GM12878 (cell line): ENCODE results near the gene C1QL1. TPM values are rescaled to one million over a fixed set of nuclear protein-coding genes. Genes with fewer than 3 reads are reported as not detected.

Source experiments
- ATAC-seq: fragments of 200-7000 bp; cut with Tn5 transposase; 3 replicates; pipeline ENCODE4 v1.9.1; 2020; ENCODE audit warnings: mild to moderate bottlenecking, moderate library complexity
- BruUV-seq: library from RNA; stranded (reverse); fragments of 400-500 nt; replicated peaks from 2 replicates; lab custom pipeline; 2021; lab: Mats Ljungman, UMichigan
- CTCF ChIA-PET: fragments of 300-600 bp; sonication (Branson Sonifier 250); formaldehyde crosslinking; extraction: SDS; loops from one replicate; lab custom pipeline; 2021; ENCODE audit warnings: inconsistent platforms; lab: Yijun Ruan, JAX
- POLR2A ChIA-PET: fragments of 350-600 bp; formaldehyde crosslinking; extraction: SDS; loops from one replicate; lab custom pipeline; 2021; ENCODE audit warnings: inconsistent platforms; lab: Charles Lee
- RAD21 ChIA-PET: fragments of 300-600 bp; sonication (Branson Sonifier 250); formaldehyde crosslinking; loops from one replicate; lab custom pipeline; 2023; ENCODE audit warnings: antibody characterized with exemption; ENCODE audit not compliant: unreplicated experiment; lab: Charles Lee
- SMC1A ChIA-PET: fragments of 300-600 bp; sonication (Branson Sonifier 250); formaldehyde crosslinking; loops from one replicate; lab custom pipeline; 2023; ENCODE audit not compliant: unreplicated experiment, uncharacterized antibody; lab: Charles Lee
- DNase-seq: peaks from one replicate; pipeline ENCODE4 v3.0.0-alpha.2; 2011; ENCODE audit warnings: low read depth, low spot score
- FAIRE-seq: peaks from 3 replicates; lab custom pipeline; 2011; peaks lifted over from hg19 to GRCh38; lab: Jason Lieb, UNC
- H2AFZ ChIP-seq: 2 replicates; pipeline ENCODE4 v1.6.0; 2011; ENCODE audit warnings: low read depth, low read length, control low read depth; ENCODE audit not compliant: control insufficient read depth
- H3K27ac ChIP-seq: 2 replicates; pipeline ENCODE4 v1.5.1; 2011; ENCODE audit warnings: control low read depth; ENCODE audit not compliant: control insufficient read depth, insufficient read depth
- H3K27me3 ChIP-seq, 2 experiments: replicated peaks in 1 of 2; 2 replicates each; pipeline versions ENCODE4 v1.6.0 to v1.6.1; 2011; ENCODE audit warnings: low read length in 1 of 2; ENCODE audit not compliant: control insufficient read depth in 2 of 2, insufficient read depth in 2 of 2
- H3K36me3 ChIP-seq, 2 experiments: 2 replicates each; pipeline ENCODE4 v1.5.1; 2011; ENCODE audit warnings: low read length in 1 of 2; ENCODE audit not compliant: control insufficient read depth in 2 of 2, insufficient read depth in 2 of 2
- H3K4me1 ChIP-seq: 2 replicates; pipeline ENCODE4 v1.6.1; 2011; ENCODE audit warnings: mild to moderate bottlenecking, low read length, moderate library complexity, mixed read lengths; ENCODE audit not compliant: control insufficient read depth, insufficient read depth
- H3K4me2 ChIP-seq: 2 replicates; pipeline ENCODE4 v1.6.0; 2011; ENCODE audit warnings: control low read depth; ENCODE audit not compliant: control insufficient read depth, insufficient read depth
- H3K4me3 ChIP-seq: fragments of 200-600 bp; sonication (generic); 2 replicates; pipeline ENCODE4 v1.5.1; 2016
- H3K79me2 ChIP-seq: 2 replicates; pipeline ENCODE4 v1.6.0; 2011; ENCODE audit warnings: low read length; ENCODE audit not compliant: control insufficient read depth, insufficient read depth
- H3K9ac ChIP-seq: 2 replicates; pipeline ENCODE4 v1.8.0; 2011; ENCODE audit warnings: low read length, control low read depth, mixed read lengths; ENCODE audit not compliant: control insufficient read depth, insufficient read depth
- H3K9me3 ChIP-seq: replicated peaks from 3 replicates; pipeline ENCODE4 v1.5.1; 2011; ENCODE audit warnings: mild to moderate bottlenecking, low read length; ENCODE audit not compliant: control insufficient read depth, insufficient read depth
- H4K20me1 ChIP-seq: 2 replicates; pipeline ENCODE4 v1.6.0; 2011; ENCODE audit not compliant: control insufficient read depth, insufficient read depth
- BRCA1 ChIP-seq: IDR thresholded peaks from 2 replicates; pipeline ENCODE4 v1.6.1; 2011; ENCODE audit warnings: low read depth, low read length, improper control_type of control experiment
- E4F1 ChIP-seq: fragments of 450-650 bp; IDR thresholded peaks from 2 replicates; pipeline ENCODE4 v1.6.1; 2018; ENCODE audit warnings: borderline replicate concordance, mild to moderate bottlenecking; ENCODE audit not compliant: partially characterized antibody
- IKZF1 ChIP-seq: fragments of 450-650 bp; conservative IDR thresholded peaks from 2 replicates; pipeline ENCODE4 v1.6.1; 2017; ENCODE audit warnings: antibody characterized with exemption, mild to moderate bottlenecking
- IKZF2 ChIP-seq, 2 experiments: fragments of 450-650 bp; IDR thresholded peaks; 2 replicates each; pipeline ENCODE4 v1.6.1; 2017; ENCODE audit warnings: mild to moderate bottlenecking in 2 of 2, moderate library complexity in 2 of 2
- KAT2A ChIP-seq: conservative IDR thresholded peaks from 2 replicates; pipeline ENCODE4 v1.6.1; 2011; ENCODE audit warnings: low read depth, low read length; ENCODE audit not compliant: control insufficient read depth
- MYB ChIP-seq: fragments of 150-350 bp; IDR thresholded peaks from 2 replicates; pipeline ENCODE4 v1.6.1; 2014; ENCODE audit warnings: mild to moderate bottlenecking, low read depth, low read length, borderline replicate concordance
- NFYA ChIP-seq: IDR thresholded peaks from 2 replicates; pipeline ENCODE4 v1.6.1; 2011; ENCODE audit warnings: low read depth, mild to moderate bottlenecking, low read length, improper control_type of control experiment, borderline replicate concordance
- RAD21 ChIP-seq: IDR thresholded peaks from 2 replicates; pipeline ENCODE4 v1.6.1; 2011; ENCODE audit warnings: mild to moderate bottlenecking, low read depth, low read length, moderate library complexity; ENCODE audit not compliant: insufficient read depth
- RELA ChIP-seq: fragments of 450-650 bp; IDR thresholded peaks from 2 replicates; pipeline ENCODE4 v1.8.0; 2014; ENCODE audit warnings: borderline replicate concordance; ENCODE audit not compliant: partially characterized antibody
- RFX5 ChIP-seq: IDR thresholded peaks from 2 replicates; pipeline ENCODE4 v1.6.1; 2011; ENCODE audit warnings: low read depth, low read length, improper control_type of control experiment
- SP1 ChIP-seq: IDR thresholded peaks from one replicate; pipeline ENCODE4 v1.6.1; 2011; ENCODE audit warnings: low read depth, low read length
- SPI1 ChIP-seq: IDR thresholded peaks from 2 replicates; pipeline ENCODE4 v1.6.1; 2011; ENCODE audit warnings: low read depth, mild to moderate bottlenecking, low read length, moderate library complexity, borderline replicate concordance; ENCODE audit not compliant: insufficient read depth
- SUPT20H ChIP-seq: IDR thresholded peaks from 2 replicates; pipeline ENCODE4 v1.6.1; 2011; ENCODE audit warnings: low read depth, mild to moderate bottlenecking, low read length, moderate library complexity, borderline replicate concordance; ENCODE audit not compliant: control insufficient read depth
- ZNF274 ChIP-seq: IDR thresholded peaks from one replicate; pipeline ENCODE4 v1.8.0; 2011; ENCODE audit not compliant: insufficient read length, insufficient read depth
- WGBS: methylation state at CpG from one replicate; pipeline ENCODE4 v1.1.6; 2016; ENCODE audit warnings: low lambda C conversion rate; ENCODE audit not compliant: insufficient replicate concordance, insufficient coverage; ENCODE audit errors: missing lambda C conversion rate; 5-methylcytosine and 5-hydroxymethylcytosine counted together
- in situ Hi-C: fragments of 300-500 bp; cut with MboI; formaldehyde crosslinking; loops from 9 replicates; pipeline ENCODE4 v1.14.3; 2018; ENCODE audit warnings: mixed read lengths
- intact Hi-C: fragments of 100-400 bp; cut with micrococcal nuclease; formaldehyde crosslinking; loops from one replicate; pipeline ENCODE4 v1.14.2; 2022; ENCODE audit not compliant: unreplicated experiment
- polyA plus RNA-seq, 11 experiments: library from polyadenylated mRNA; depleted of rRNA in 4 of 11; unstranded in 6 of 11; stranded (reverse) in 5 of 11; fragments of >200 nt; fragmentation: Nextera tagmentation in 4 of 11; fragmentation: Illumina TruSeq in 1 of 11; extraction: Ambion mirVana in 4 of 11; extraction: Trizol in 1 of 11; gene quantifications; 1 replicate in 1 of 11; 2 replicates in 10 of 11; pipeline versions ENCODE4 v1.2.1 to v1.2.3, GENCODE V29; 2011 to 2016; ENCODE audit warnings: inconsistent platforms in 2 of 11, missing spikeins in 2 of 11, low read depth in 1 of 11
- total RNA-seq, 4 experiments: library from RNA; depleted of rRNA in 3 of 4; stranded (reverse); fragments of >200 nt in 3 of 4; fragmentation: Illumina TruSeq in 1 of 4; extraction: Trizol in 1 of 4; gene quantifications; 2 replicates each; pipeline versions ENCODE4 v1.2.1 to v1.2.3, GENCODE V29; 2013 to 2021
- TF ChIP-seq, protein P1 (sequence below): fragments of 450-650 bp; IDR thresholded peaks from 2 replicates; pipeline ENCODE4 v1.6.1; 2017; ENCODE audit warnings: mild to moderate bottlenecking

C1QL1 gene
- total and polyA plus RNA-seq, 10 of the 15 experiments (the other 5 are each of a cell fraction or from before 2014, with no cell fraction given), result not detected

GRCh38 chr17:44916781-44917241, 51.3 kb downstream of the C1QL1 start (continued):
- TF ChIP-seq NFYA, result no peak
- no peak for TF ChIP-seq E4F1
- TF ChIP-seq, protein P1, sequence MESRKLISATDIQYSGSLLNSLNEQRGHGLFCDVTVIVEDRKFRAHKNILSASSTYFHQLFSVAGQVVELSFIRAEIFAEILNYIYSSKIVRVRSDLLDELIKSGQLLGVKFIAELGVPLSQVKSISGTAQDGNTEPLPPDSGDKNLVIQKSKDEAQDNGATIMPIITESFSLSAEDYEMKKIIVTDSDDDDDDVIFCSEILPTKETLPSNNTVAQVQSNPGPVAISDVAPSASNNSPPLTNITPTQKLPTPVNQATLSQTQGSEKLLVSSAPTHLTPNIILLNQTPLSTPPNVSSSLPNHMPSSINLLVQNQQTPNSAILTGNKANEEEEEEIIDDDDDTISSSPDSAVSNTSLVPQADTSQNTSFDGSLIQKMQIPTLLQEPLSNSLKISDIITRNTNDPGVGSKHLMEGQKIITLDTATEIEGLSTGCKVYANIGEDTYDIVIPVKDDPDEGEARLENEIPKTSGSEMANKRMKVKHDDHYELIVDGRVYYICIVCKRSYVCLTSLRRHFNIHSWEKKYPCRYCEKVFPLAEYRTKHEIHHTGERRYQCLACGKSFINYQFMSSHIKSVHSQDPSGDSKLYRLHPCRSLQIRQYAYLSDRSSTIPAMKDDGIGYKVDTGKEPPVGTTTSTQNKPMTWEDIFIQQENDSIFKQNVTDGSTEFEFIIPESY, result no peak

DNA sequence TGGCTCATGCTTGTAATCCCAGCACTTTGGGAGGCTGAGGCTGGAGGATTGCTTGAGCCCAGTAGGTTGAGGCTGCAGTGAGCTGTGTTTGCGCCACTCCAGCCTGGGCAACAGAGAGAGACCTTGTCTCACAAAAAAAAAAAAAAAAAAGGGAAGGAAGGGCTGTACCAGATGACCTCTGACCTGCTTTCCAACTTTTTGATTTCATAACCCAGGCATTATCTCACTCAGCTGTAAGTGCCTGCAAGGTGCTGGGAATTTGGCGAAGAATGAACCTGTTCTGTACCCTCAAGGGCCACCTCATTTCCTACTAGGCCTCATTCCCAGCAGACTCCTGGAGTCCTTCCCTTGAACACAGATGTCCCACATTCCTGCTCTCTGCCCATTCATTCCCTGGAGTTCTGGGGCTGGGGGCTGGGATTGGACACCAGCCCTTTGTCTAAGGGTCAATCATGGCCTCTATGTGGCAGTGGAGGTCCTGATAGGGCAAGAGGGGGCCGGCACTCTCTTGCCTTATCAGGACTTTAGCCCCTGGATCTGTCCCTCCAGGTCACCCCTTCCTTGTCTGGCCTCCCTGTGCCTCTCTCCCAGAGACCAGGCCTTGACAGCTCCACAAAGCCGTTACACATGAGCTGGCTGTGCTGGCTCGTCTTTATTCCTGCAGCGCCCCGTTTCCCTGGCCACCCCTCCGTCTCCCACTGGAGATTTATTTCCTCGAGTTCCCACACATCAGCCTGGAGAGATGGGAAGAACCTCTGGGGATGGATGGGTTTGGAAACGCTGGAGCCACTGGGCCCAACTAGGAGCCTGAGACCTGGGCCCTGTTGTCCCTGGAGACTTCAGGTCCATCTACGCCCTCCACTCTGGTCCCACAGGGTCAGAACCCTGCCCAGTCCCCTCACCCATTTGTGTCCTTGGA, 52.0 kb downstream of the C1QL1 start:
- POLR2A ChIA-PET, result interaction anchor here (0.6 kb wide), 1 partner anchor 11 kb away, joined by 4 read pairs; no protein-coding TSS in a partner anchor
- Histone ChIP-seq H3K9me3 (no peaks in the 10 kb centered on the region), H3K27me3 (peaks cover 0 to 2% of the 10 kb centered on the region in 2 experiments; a peak in 3 of 4 replicates), H3K36me3 (no peaks in the 10 kb centered on the region), H3K27ac (no peak overlapping the region), H3K4me1 (peaks cover 14% of the 10 kb centered on the region), H3K4me3 (no peak overlapping the region), H2AFZ (no peak overlapping the region), H3K79me2 (no peaks in the 10 kb centered on the region), H3K4me2 (no peak overlapping the region), H4K20me1 (no peaks in the 10 kb centered on the region), H3K9ac (no peak overlapping the region)
- RAD21 ChIA-PET, result interaction anchor here (0.7 kb wide), 1 partner anchor 247 kb away, joined by 3 read pairs; no protein-coding TSS in a partner anchor
- CTCF ChIA-PET, result interaction anchor here (0.6 to 1.0 kb wide), 2 partner anchors 105 to 106 kb away, joined by 3 read pairs; no protein-coding TSS in a partner anchor
- FAIRE-seq, result no peak
- in situ Hi-C loops (no loop called here), intact Hi-C loops (no loop called here)
- DNase-seq, result no peak
- SMC1A ChIA-PET, result interaction anchor here (1.0 kb wide), 1 partner anchor 17 kb away, joined by 3 read pairs; the partner anchor contains the start of gene EFTUD2
- no TSS peak for BruUV-seq
- WGBS, result 47% methylated on average over 11 of the region's 11 CpGs
- no peak for ATAC-seq
- TF ChIP-seq SUPT20H (no peak), SP1 (no peak), KAT2A (no peak), RELA (no peak), RAD21 (no peak), IKZF1 (no peak), IKZF2 (IDR thresholded peaks at IDR 0.05) (no peak), SPI1 (no peak), MYB (no peak), ZNF274 (no peak), RFX5 (no peak), BRCA1 (no peak)
